ENCODE measurements around the gene PITX1. TPM values are rescaled to one million over a fixed set of nuclear protein-coding genes. Genes with fewer than 3 reads are reported as not detected.

PITX1 gene
- total RNA-seq, 1 donor from 2014 or later, result not detected

DNA sequence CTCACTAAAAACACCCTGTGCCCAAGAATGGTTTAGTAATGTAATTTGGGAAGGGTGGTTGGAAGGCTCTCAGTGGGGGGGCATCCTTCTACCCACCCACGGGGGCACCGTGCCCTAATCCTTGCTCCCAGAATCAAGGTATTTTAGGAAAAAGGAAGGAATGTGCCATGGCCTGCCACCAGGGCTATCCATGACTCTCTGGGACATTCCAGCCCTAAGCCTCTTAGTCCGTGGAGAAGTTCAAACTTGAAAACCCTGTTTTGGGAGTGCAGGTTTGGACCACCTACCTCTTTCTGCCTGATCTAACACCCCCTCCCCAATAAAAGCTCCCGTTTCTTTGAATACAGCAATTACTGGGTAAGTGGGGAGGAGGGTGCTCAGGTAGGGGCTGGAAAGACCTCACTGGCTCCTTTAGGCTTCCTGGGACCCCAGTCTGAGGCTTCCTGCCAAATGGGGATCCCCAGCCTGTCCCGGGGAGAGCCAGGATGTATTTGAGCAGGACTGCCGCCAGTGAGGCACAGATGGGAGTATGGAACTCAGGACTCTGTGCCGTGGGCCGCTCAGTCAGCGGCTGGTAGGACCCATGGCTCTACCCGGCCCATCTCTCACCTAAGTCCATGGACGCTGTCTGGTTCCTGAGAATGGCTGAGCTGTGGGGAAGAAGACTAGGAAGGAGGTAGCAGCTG, 3.6 kb upstream of the PITX1 start:
- peaks cover 15% of the 10 kb centered on the region for H3K4me1 Mint-ChIP-seq
- H3K9me3 Mint-ChIP-seq, result no peaks in the 10 kb centered on the region
- DNase-seq (ENCODE audit: low read depth, low spot score), result no peak
- H3K27me3 Mint-ChIP-seq (ENCODE audit: low read depth), result peaks cover 88% of the 10 kb centered on the region
- TF ChIP-seq, protein P1, sequence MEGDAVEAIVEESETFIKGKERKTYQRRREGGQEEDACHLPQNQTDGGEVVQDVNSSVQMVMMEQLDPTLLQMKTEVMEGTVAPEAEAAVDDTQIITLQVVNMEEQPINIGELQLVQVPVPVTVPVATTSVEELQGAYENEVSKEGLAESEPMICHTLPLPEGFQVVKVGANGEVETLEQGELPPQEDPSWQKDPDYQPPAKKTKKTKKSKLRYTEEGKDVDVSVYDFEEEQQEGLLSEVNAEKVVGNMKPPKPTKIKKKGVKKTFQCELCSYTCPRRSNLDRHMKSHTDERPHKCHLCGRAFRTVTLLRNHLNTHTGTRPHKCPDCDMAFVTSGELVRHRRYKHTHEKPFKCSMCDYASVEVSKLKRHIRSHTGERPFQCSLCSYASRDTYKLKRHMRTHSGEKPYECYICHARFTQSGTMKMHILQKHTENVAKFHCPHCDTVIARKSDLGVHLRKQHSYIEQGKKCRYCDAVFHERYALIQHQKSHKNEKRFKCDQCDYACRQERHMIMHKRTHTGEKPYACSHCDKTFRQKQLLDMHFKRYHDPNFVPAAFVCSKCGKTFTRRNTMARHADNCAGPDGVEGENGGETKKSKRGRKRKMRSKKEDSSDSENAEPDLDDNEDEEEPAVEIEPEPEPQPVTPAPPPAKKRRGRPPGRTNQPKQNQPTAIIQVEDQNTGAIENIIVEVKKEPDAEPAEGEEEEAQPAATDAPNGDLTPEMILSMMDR (conservative IDR thresholded peaks at IDR 0.05), result no peak
- no peaks in the 10 kb centered on the region for H3K36me3 Mint-ChIP-seq (ENCODE audit: low read depth)
- H3K27ac Mint-ChIP-seq (ENCODE audit: unreplicated experiment), result no peak overlapping the region
- H3K4me3 Mint-ChIP-seq, result no peak overlapping the region

DNA sequence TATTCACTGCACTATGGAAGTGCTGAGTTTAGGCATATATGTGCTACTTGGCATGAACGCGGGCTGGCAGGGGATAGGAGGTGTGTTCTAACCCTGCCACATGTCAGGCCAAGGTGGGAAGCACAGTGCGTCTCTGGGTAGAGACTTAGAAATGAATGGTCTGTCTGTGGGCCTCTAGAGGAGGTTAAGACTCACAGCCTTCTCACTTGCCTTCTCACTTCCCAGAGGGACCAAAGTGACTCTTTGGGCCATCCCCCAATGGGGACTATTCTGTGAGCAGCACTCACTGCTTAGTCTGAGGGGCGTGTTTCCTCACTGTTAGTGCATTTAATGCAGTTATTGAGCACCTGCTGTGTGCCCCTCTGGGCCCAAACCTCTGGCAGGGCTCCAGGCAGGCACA, 2.4 kb upstream of the PITX1 start:
- no peaks in the 10 kb centered on the region for H3K9me3 Mint-ChIP-seq
- peaks cover 2% of the 10 kb centered on the region for H3K36me3 Mint-ChIP-seq (ENCODE audit: low read depth)
- TF ChIP-seq, protein P1 (conservative IDR thresholded peaks at IDR 0.05), result no peak
- H3K27ac Mint-ChIP-seq (ENCODE audit: unreplicated experiment), result no peak overlapping the region
- peak overlapping the region; percentile 73 for H3K4me3 Mint-ChIP-seq
- DNase-seq (ENCODE audit: low read depth, low spot score), result no peak
- H3K4me1 Mint-ChIP-seq, result peaks cover 20% of the 10 kb centered on the region
- peaks cover 88% of the 10 kb centered on the region for H3K27me3 Mint-ChIP-seq (ENCODE audit: low read depth)

DNA sequence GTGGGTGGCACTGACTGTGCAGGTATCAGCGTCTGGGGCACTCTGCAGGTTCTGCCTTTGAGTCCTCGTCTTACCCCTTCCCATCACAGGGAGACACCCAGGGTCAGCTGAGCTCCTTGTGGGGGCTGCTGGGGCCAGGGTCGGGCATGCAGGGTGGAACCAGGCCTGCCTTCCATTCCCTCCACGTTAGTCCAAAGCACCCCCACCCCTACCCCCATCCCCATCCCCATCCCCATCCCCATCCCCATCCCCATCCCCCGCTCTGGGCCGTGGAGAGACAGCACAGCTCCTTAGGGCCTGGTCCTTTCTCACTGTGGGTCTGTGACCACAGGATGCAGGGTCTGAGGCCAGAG, 1.6 kb upstream of the PITX1 start:
- DNase-seq (ENCODE audit: low read depth, low spot score), result no peak
- Mint-ChIP-seq H3K4me1 (peaks cover 20% of the 10 kb centered on the region), H3K36me3 (ENCODE audit: low read depth) (peaks cover 2% of the 10 kb centered on the region), H3K27me3 (ENCODE audit: low read depth) (peaks cover 88% of the 10 kb centered on the region), H3K9me3 (no peaks in the 10 kb centered on the region), H3K4me3 (no peak overlapping the region), H3K27ac (ENCODE audit: unreplicated experiment) (no peak overlapping the region)
- TF ChIP-seq, protein P1 (conservative IDR thresholded peaks at IDR 0.05), result no peak

DNA sequence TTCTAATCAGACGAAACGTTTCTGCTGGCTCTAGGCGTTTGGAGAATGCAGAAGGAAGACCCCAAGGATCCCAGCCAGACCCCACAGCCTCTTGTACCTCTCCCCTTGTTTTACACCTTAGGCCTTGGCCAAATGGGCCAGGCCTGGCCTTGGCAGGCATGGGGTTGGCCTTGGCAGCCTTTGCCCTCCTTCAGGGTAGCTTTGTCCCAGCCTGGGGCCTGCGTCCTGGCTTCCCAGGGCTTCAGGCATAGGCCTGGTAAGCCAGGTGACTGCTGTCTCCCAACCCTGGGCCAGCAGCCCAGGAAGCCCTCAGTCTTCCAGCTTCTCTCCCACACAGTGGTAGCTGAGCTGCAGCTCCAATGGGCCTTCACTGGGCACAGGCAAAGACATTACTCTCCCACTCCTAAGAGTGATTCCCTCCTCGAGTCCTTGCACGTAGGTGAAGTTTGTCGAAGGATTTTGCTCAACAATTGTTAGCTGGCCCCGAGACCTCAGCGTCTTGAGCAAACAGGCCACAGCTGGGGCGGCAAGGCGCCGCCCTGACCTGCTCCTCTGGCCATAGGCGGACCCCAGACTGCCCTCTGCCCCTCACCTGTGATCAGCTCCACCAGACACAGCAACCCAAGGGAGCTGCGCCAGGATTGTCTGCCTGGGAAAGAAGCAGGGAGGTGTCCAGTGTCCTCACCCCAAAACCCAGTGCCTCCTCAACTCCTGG, 1.1 kb upstream of the PITX1 start:
- Mint-ChIP-seq H3K36me3 (ENCODE audit: low read depth) (peaks cover 2% of the 10 kb centered on the region), H3K27ac (ENCODE audit: unreplicated experiment) (no peak overlapping the region), H3K9me3 (no peaks in the 10 kb centered on the region), H3K4me1 (peaks cover 20% of the 10 kb centered on the region), H3K27me3 (ENCODE audit: low read depth) (peaks cover 88% of the 10 kb centered on the region), H3K4me3 (peak overlapping the region; percentile 76)
- no peak for DNase-seq (ENCODE audit: low read depth, low spot score)
- TF ChIP-seq, protein P1 (conservative IDR thresholded peaks at IDR 0.05), result no peak

DNA sequence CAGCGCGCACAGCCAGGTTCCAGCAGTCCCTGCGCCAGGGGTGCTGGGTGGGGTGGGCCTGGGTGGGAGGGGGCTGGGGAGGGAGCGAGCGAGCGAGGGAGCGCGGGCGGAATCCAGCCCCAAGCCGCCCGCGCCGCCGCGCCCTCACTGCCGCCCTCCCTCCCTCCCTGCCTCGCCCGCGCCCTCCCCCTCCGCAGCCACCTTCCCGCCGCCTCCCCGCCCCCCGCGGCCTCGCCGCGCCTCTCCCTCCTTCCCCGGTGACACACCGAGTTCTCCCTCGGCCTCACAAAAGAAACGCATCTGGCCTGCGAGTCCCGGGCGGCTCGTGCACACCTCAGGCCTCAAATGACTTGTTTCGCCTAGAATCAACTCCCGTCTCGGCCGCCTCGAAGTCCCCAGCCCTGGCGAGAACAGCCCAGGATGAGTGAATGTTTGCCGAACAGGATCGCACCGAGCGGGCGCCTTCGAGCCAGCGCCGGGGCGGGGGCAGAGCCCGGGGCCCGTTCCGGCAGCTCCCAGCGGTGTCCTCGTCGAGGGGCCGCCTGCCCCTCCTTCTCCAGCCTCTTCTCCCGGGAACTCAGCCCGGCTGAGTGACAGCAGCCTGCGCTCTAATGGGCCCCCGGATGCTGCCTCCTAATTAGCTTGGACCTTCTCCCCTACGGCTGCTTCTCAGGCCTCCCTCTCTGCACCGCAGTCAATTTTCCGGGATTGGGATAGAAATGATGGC, 371 bp upstream of the PITX1 start:
- peaks cover 20% of the 10 kb centered on the region for H3K4me1 Mint-ChIP-seq
- peaks cover 2% of the 10 kb centered on the region for H3K36me3 Mint-ChIP-seq (ENCODE audit: low read depth)
- TF ChIP-seq, protein P1 (conservative IDR thresholded peaks at IDR 0.05), result no peak
- DNase-seq (ENCODE audit: low read depth, low spot score), result no peak
- H3K27ac Mint-ChIP-seq (ENCODE audit: unreplicated experiment), result no peak overlapping the region
- H3K27me3 Mint-ChIP-seq (ENCODE audit: low read depth), result peaks cover 92% of the 10 kb centered on the region
- peak overlapping the region; percentile 83 for H3K4me3 Mint-ChIP-seq
- H3K9me3 Mint-ChIP-seq, result no peaks in the 10 kb centered on the region

Measured in neural crest cell (in vitro differentiated cells).